A673 (cell line): Measurements from ENCODE around the gene BTBD3. TPM values are rescaled to one million over a fixed set of nuclear protein-coding genes. Genes with fewer than 3 reads are reported as not detected.

Source experiments
- BruUV-seq: library from RNA; stranded (reverse); fragments of 400-500 nt; replicated peaks from 2 replicates; lab custom pipeline; 2021; lab: Mats Ljungman, UMichigan
- CTCF ChIA-PET: fragments of 300-600 bp; sonication (Branson Sonifier 250); formaldehyde crosslinking; loops from one replicate; lab custom pipeline; 2022; ENCODE audit warnings: antibody characterized with exemption; lab: Charles Lee
- POLR2A ChIA-PET: fragments of 300-600 bp; sonication (Branson Sonifier 250); formaldehyde crosslinking; loops from one replicate; lab custom pipeline; 2022; ENCODE audit warnings: antibody characterized with exemption; ENCODE audit not compliant: low non-redundant PET; lab: Charles Lee
- DNase-seq: peaks from one replicate; pipeline ENCODE4 v3.0.0-alpha.2; 2015; ENCODE audit warnings: low spot score
- H3K27ac ChIP-seq: fragments of 200-600 bp; sonication (generic); 2 replicates; pipeline ENCODE4 v1.5.1; 2016; ENCODE audit warnings: mixed run types, low read depth, mild to moderate bottlenecking, mixed read lengths, antibody characterized with exemption, low read length; ENCODE audit not compliant: poor library complexity, severe bottlenecking
- H3K27me3 ChIP-seq: fragments of 200-600 bp; sonication (generic); replicated peaks from 2 replicates; pipeline ENCODE4 v1.6.1; 2017; ENCODE audit warnings: mixed run types, low read depth, mild to moderate bottlenecking, mixed read lengths, antibody characterized with exemption, low read length; ENCODE audit not compliant: insufficient read depth, poor library complexity
- H3K36me3 ChIP-seq: fragments of 200-600 bp; sonication (generic); 2 replicates; pipeline ENCODE4 v1.6.1; 2016; ENCODE audit warnings: mixed run types, mild to moderate bottlenecking, mixed read lengths, antibody characterized with exemption, low read length; ENCODE audit not compliant: insufficient read depth, poor library complexity, severe bottlenecking
- H3K4me1 ChIP-seq: fragments of 200-600 bp; sonication (generic); 2 replicates; pipeline ENCODE4 v1.6.1; 2017; ENCODE audit warnings: mixed run types, mild to moderate bottlenecking, mixed read lengths, antibody characterized with exemption, low read length; ENCODE audit not compliant: insufficient read depth, poor library complexity, severe bottlenecking
- H3K4me3 ChIP-seq: fragments of 200-600 bp; sonication (generic); 2 replicates; pipeline ENCODE4 v1.5.1; 2016; ENCODE audit warnings: low read depth, mixed run types, mild to moderate bottlenecking, mixed read lengths, low read length; ENCODE audit not compliant: poor library complexity, severe bottlenecking
- H3K9me3 ChIP-seq: fragments of 200-600 bp; sonication (generic); 2 replicates; pipeline ENCODE4 v1.6.1; 2016; ENCODE audit warnings: mixed run types, low read depth, mild to moderate bottlenecking, mixed read lengths, antibody characterized with exemption, low read length; ENCODE audit not compliant: poor library complexity, severe bottlenecking
- EZH2 ChIP-seq: fragments of 200-600 bp; sonication (generic); IDR thresholded peaks from 2 replicates; pipeline ENCODE4 v1.6.1; 2017; ENCODE audit warnings: borderline replicate concordance, low read depth, mild to moderate bottlenecking, mixed read lengths, antibody characterized with exemption, low read length; ENCODE audit not compliant: poor library complexity, severe bottlenecking
- intact Hi-C: fragments of 100-400 bp; cut with micrococcal nuclease; formaldehyde crosslinking; loops from one replicate; pipeline ENCODE4 v1.10.0; 2022; ENCODE audit not compliant: unreplicated experiment
- total RNA-seq: library from RNA; stranded (reverse); gene quantifications from 2 replicates; pipeline ENCODE4 v1.2.3, GENCODE V29; 2021
- TF ChIP-seq, protein P1 (sequence below): fragments of 300-800, 200-600 bp; sonication (generic); conservative IDR thresholded peaks from 2 replicates; pipeline ENCODE4 v1.5.1; 2017; ENCODE audit warnings: low read depth, mild to moderate bottlenecking, antibody characterized with exemption, low read length, moderate library complexity, mixed read lengths

The BTBD3 gene
- total RNA-seq, 1 experiment from 2014 or later = 43.5 TPM

DNA sequence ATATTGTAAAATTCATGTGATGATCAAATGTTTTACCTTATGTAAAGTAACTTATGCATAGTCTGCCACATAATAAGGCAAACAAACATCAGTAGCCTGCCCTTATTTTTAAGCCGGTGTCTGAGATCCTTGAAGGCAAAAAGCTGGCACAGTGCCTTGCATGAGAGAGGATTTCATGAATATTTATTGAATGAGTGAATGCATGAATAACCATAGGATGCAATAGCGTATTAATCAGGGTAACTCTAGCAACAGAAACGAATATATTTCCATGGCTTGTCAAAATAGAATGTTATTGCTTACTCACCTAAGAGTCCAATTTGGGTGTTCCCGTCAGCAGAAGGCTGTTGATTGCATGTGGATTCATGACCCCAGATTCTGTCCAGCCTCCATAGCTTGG is 34.9 kb downstream of the BTBD3 start:
- DNase-seq = peak; percentile 68
- Histone ChIP-seq H3K4me3 (no peak overlapping the region), H3K4me1 (no peaks in the 10 kb centered on the region), H3K9me3 (no peaks in the 10 kb centered on the region), H3K27me3 (no peaks in the 10 kb centered on the region), H3K36me3 (no peaks in the 10 kb centered on the region), H3K27ac (no peak overlapping the region)
- CTCF ChIA-PET = no interaction called here
- TF ChIP-seq, protein P1, sequence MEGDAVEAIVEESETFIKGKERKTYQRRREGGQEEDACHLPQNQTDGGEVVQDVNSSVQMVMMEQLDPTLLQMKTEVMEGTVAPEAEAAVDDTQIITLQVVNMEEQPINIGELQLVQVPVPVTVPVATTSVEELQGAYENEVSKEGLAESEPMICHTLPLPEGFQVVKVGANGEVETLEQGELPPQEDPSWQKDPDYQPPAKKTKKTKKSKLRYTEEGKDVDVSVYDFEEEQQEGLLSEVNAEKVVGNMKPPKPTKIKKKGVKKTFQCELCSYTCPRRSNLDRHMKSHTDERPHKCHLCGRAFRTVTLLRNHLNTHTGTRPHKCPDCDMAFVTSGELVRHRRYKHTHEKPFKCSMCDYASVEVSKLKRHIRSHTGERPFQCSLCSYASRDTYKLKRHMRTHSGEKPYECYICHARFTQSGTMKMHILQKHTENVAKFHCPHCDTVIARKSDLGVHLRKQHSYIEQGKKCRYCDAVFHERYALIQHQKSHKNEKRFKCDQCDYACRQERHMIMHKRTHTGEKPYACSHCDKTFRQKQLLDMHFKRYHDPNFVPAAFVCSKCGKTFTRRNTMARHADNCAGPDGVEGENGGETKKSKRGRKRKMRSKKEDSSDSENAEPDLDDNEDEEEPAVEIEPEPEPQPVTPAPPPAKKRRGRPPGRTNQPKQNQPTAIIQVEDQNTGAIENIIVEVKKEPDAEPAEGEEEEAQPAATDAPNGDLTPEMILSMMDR = no peak
- TF ChIP-seq EZH2 = no peak
- BruUV-seq = no TSS peak
- intact Hi-C loops = no loop called here
- POLR2A ChIA-PET = interaction anchor here (0.6 kb wide), 1 partner anchor 10 kb away, joined by 20 read pairs; no protein-coding TSS in a partner anchor

DNA sequence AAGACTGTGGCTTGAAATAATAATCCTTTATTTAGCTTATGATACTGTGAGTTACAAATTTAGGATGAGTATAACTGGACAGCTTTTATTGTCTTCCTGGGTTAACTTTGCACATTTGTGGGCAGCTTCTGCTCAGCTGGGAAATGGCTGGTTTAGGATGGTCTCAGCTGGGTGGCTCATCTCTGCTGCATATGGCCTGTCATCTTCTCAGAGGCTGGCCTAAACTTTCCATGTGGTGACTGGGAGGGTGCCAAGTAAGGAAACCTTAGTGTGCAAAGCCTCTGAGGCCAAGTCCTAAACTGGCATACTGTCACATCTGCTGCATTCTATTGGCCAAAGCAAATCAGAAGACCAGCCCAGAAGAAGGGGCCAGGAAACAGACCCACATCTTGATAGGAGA is 40.2 kb downstream of the BTBD3 start:
- ChIA-PET POLR2A (no interaction called here), CTCF (no interaction called here)
- Histone ChIP-seq H3K36me3 (no peaks in the 10 kb centered on the region), H3K27me3 (no peaks in the 10 kb centered on the region), H3K9me3 (no peaks in the 10 kb centered on the region), H3K4me3 (no peak overlapping the region), H3K4me1 (no peaks in the 10 kb centered on the region), H3K27ac (no peak overlapping the region)
- DNase-seq = no peak
- intact Hi-C loops = no loop called here
- TF ChIP-seq, protein P1 = no peak
- TF ChIP-seq EZH2 = no peak
- BruUV-seq = no TSS peak

DNA sequence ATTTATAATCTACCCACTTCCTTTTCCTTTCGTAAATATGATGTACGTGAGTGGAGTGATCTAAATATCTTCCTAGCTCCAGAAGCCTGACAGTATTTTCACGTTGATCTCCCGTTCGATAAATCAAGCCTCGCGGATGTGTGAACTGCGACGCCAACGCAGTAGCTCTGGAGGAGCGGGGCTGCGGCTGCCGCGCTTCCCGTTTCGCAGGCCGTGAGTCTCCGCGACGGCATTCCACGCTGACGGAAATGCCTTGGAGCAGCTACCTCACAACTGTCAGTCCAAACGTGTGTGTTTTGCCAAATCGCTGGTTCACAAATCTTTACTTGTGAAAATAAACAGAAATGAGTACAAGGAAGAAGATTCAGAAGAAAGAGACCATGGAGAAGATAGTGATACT is 41.2 kb downstream of the BTBD3 start:
- TF ChIP-seq EZH2 = no peak
- TF ChIP-seq, protein P1 = no peak
- intact Hi-C loops = no loop called here
- H3K4me3 ChIP-seq = no peak overlapping the region
- CTCF ChIA-PET = no interaction called here
- H3K36me3 ChIP-seq = no peaks in the 10 kb centered on the region
- H3K27me3 ChIP-seq = no peaks in the 10 kb centered on the region
- BruUV-seq = no TSS peak
- no peaks in the 10 kb centered on the region for H3K4me1 ChIP-seq
- no peak for DNase-seq
- H3K9me3 ChIP-seq = no peaks in the 10 kb centered on the region
- no peak overlapping the region for H3K27ac ChIP-seq
- POLR2A ChIA-PET = no interaction called here
